Thoracic aorta (tissue), 2 donors: ENCODE results near the gene ZNF490. TPM values are rescaled to one million over a fixed set of nuclear protein-coding genes. Genes with fewer than 3 reads are reported as not detected.

ENCODE experiments used
- ATAC-seq: fragments of 150-250 bp; one replicate; pipeline ENCODE4 v1.8.0; 2017; ENCODE audit warnings: low read depth; ENCODE audit not compliant: insufficient number of reproducible peaks, low FRiP score
- DNase-seq: peaks from one replicate; pipeline ENCODE4 v3.0.0-alpha.2; 2020; ENCODE audit warnings: low spot score
- H3K27ac ChIP-seq, 2 donors: fragments of 200-600 bp; sonication (generic); 1 replicate in 1 of 2; 2 replicates in 1 of 2; pipeline ENCODE4 v1.5.1; 2016; ENCODE audit warnings: mild to moderate bottlenecking in 2 of 2, moderate library complexity in 2 of 2
- H3K27me3 ChIP-seq: fragments of 200-600 bp; sonication (generic); replicated peaks from 2 replicates; pipeline ENCODE4 v1.6.0; 2016; ENCODE audit warnings: mild to moderate bottlenecking; ENCODE audit not compliant: insufficient read depth
- H3K36me3 ChIP-seq: fragments of 200-600 bp; sonication (generic); one replicate; pipeline ENCODE4 v1.5.1; 2016
- H3K4me1 ChIP-seq, 2 donors: fragments of 200-600 bp; sonication (generic); 1 replicate in 1 of 2; 2 replicates in 1 of 2; pipeline versions ENCODE4 v1.5.1 to v1.6.0; 2016; ENCODE audit warnings: low read depth in 2 of 2, mild to moderate bottlenecking in 1 of 2; ENCODE audit not compliant: control insufficient read depth in 1 of 2
- H3K4me3 ChIP-seq: fragments of 200-600 bp; sonication (generic); 2 replicates; pipeline ENCODE4 v1.5.1; 2016; ENCODE audit warnings: mild to moderate bottlenecking
- H3K9me3 ChIP-seq: fragments of 200-600 bp; sonication (generic); 2 replicates; pipeline ENCODE4 v1.5.1; 2016
- total RNA-seq, 2 donors: library from RNA; depleted of rRNA; stranded (reverse); fragments of >200 nt; gene quantifications; one replicate each; pipeline versions ENCODE4 v1.1.0 to v1.2.3, GENCODE V29; 2016
- TF ChIP-seq, protein P1 (sequence below): fragments of 200-600 bp; sonication (generic); IDR thresholded peaks from one replicate; pipeline ENCODE4 v1.5.1; 2019; ENCODE audit warnings: antibody characterized with exemption

ZNF490 gene
- total RNA-seq, 2 donors from 2014 or later, result 3.4 to 8.1 TPM

DNA sequence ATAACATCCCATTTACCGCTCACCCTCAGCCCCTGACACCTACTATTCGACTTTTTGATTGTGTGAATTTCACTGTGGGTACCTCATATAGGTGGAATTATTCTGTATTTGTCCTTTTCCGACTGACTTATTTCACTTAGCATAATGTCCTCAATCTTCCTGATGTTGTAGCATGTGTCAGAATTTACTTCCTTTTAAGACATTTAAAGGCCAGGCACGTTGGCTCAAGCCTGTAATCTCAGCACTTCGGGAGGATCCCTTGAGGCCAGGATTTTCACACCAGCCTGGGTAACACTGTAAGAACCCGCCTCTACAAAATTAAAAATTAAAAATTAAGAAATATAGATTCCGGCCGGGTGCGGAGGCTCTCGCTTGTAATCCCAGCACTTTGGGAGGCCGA, 13.0 kb downstream of the ZNF490 start:
- ATAC-seq (no peak), DNase-seq (no peak)
- Histone ChIP-seq H3K9me3 (no peaks in the 10 kb centered on the region), H3K4me1 (no peaks in the 10 kb centered on the region), H3K27ac (no peak overlapping the region), H3K4me3 (no peak overlapping the region), H3K36me3 (peaks cover 11% of the 10 kb centered on the region), H3K27me3 (no peaks in the 10 kb centered on the region)
- TF ChIP-seq, protein P1, sequence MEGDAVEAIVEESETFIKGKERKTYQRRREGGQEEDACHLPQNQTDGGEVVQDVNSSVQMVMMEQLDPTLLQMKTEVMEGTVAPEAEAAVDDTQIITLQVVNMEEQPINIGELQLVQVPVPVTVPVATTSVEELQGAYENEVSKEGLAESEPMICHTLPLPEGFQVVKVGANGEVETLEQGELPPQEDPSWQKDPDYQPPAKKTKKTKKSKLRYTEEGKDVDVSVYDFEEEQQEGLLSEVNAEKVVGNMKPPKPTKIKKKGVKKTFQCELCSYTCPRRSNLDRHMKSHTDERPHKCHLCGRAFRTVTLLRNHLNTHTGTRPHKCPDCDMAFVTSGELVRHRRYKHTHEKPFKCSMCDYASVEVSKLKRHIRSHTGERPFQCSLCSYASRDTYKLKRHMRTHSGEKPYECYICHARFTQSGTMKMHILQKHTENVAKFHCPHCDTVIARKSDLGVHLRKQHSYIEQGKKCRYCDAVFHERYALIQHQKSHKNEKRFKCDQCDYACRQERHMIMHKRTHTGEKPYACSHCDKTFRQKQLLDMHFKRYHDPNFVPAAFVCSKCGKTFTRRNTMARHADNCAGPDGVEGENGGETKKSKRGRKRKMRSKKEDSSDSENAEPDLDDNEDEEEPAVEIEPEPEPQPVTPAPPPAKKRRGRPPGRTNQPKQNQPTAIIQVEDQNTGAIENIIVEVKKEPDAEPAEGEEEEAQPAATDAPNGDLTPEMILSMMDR, result no peak

DNA sequence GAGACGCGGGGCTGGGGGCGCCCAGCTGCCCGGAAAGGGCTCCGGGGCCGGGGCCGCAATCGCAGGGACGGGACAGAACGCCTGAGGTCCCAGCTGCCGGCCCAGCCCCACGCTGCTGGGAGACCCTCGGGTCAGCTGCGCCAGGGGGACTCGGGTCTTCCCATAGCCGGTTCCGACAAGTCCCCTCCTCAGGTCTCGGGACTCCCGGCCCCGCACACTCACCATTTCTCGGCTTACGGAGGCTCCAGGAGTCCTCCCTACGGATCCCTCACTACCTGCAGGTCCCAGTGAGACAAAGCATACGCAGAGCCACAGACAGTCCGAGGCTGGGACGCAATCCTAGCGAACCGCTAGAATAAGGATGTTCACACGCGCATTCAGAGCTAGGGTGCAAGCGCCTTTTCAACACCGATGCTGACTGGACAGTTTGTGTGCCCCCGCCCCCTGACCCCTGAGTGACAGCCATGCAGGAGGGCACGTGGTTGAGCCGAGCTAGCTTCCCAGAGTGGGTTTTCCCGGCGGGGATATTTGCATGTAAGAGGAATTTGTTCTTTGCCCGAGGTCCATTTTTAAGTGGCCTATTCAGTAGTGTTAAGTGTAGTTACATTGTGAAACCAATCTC, 13.6 kb downstream of the ZNF490 start:
- Histone ChIP-seq H3K4me3 (no peak overlapping the region), H3K9me3 (no peaks in the 10 kb centered on the region), H3K27me3 (no peaks in the 10 kb centered on the region), H3K4me1 (no peaks in the 10 kb centered on the region), H3K36me3 (peaks cover 9% of the 10 kb centered on the region), H3K27ac (no peak overlapping the region)
- TF ChIP-seq, protein P1, result no peak
- DNase-seq (no peak), ATAC-seq (no peak)

DNA sequence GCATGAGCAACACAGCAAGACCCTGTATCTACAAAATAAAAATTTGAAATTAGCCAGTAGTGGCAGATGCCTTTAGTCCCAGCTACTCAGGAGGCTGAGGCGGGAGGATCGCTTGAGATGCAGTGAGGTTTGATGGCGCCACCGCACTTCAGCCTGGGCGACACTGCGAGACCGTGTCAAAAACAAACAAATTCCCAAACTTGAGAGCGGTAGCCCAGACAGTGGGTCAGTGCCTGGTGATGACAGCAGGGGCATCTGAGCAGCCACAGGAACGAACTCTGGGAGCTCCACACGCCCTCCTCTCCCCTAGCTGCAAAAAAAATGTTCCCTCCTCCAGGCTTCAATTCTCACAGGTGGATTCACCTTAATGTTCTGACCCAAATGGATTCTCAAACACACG, 14.1 kb downstream of the ZNF490 start:
- Histone ChIP-seq H3K9me3 (no peaks in the 10 kb centered on the region), H3K36me3 (peaks cover 9% of the 10 kb centered on the region), H3K27ac (no peak overlapping the region), H3K4me3 (no peak overlapping the region), H3K4me1 (no peaks in the 10 kb centered on the region), H3K27me3 (no peaks in the 10 kb centered on the region)
- TF ChIP-seq, protein P1, result no peak
- no peak for ATAC-seq
- no peak for DNase-seq

DNA sequence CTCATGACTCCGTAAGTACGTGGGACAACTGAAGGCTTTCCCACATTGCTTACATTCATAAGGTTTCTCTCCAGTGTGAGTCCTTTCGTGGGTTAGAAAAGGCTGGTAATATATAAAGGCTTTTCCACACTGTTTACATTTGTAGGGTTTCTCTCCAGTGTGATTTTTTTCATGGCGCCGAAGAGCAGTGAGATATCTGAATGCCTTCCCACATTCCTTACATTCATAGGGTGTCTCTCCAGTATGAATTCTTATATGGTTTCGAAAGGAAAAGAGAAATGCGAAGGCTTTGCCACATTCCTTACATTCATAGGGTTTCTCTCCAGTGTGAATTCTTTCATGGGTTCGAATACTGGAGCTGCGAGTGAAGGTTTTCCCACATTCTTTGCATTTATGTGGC, 29.5 kb downstream of the ZNF490 start:
- ATAC-seq, result no peak
- no peaks in the 10 kb centered on the region for H3K27me3 ChIP-seq
- H3K36me3 ChIP-seq, result peaks cover 29% of the 10 kb centered on the region
- H3K4me1 ChIP-seq, result no peaks in the 10 kb centered on the region
- no peak for DNase-seq
- TF ChIP-seq, protein P1, result no peak
- H3K27ac ChIP-seq, result no peak overlapping the region
- no peak overlapping the region for H3K4me3 ChIP-seq
- peaks cover 19% of the 10 kb centered on the region for H3K9me3 ChIP-seq

DNA sequence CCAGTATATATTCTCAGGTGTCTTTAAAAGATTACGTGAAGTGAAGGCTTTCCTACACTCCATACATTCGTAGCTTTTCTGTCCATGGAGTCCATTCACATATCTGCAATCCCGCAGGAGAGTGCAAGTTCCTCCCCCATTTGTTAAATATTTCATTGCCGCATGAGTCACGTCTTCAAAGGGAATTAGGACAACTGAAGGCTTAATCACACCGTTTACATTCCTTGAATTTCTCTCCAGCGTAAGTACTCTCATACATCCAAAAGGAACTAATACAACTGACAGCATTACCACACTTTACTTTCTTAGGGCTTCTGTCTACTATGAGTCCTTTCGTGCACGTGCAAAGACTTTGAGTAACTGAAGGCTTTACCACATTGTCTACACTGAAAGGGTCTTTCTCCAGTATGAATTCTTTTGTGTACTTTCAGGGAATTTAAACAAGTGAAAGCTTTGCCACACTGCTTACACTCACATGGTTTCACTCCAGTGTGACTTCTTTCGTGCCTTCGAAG, 30.4 kb downstream of the ZNF490 start:
- DNase-seq (no peak), ATAC-seq (no peak)
- no peak overlapping the region for H3K27ac ChIP-seq
- no peaks in the 10 kb centered on the region for H3K27me3 ChIP-seq
- peaks cover 19% of the 10 kb centered on the region for H3K9me3 ChIP-seq
- peaks cover 29% of the 10 kb centered on the region for H3K36me3 ChIP-seq
- no peak overlapping the region for H3K4me3 ChIP-seq
- TF ChIP-seq, protein P1, result no peak
- no peaks in the 10 kb centered on the region for H3K4me1 ChIP-seq
